HG02943 (cell line): ENCODE measurements around the gene RAB3B.
"Not testable (repeated sequence)": the region's sequence is repeated elsewhere in the genome, so short reads cannot be mapped to it uniquely, and the experiment has no call there.

ENCODE experiments used
- ATAC-seq: cut with Tn5 transposase; IDR thresholded peaks from one replicate; pipeline ENCODE4 v1.9.1; 2021; ENCODE audit warnings: mild to moderate bottlenecking, low read depth, moderate library complexity; ENCODE audit not compliant: unreplicated experiment

The RAB3B gene

DNA sequence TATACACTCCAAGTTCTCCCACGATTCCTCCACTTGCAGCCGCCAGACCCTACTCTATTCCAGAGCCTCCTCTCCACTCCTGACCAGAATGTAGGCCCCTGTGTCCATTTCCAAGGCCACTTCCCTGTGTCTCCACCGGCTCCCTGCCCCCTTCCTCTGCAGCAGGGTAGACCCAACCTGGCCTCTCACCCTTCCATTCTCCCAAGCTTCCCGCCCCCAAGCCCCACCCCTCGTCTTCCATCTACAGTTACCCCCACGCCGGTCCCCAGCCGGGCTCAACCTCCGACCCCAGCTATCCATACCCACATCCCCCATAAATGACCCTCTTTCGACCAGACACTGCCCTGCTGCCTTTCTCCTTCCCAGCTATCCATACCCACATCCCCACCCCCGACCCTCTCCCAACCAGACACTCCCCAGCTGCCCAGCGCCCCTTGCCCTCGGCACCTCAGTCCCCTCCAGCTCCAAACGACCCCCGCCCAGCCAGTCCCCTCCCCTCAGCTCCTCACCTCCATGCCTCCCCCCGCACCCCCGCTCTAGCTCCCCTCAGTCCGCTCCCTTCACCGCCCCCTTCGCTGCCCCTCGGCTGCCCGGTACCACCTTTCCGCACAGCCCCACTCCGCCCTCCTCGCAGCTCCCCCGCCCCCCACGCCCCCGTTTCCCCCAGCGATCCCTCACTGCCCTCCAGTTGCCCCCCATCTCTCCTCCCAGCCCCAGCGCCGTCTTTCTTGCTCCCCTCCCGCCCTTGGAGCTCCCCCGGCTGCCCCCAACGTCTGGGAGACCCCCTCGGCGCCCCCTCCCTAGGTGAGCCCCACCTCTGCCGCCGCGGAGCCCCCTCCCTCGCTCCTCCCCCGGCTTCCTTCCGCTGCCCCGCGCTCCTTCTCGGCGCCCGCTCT, 670 bp downstream of the RAB3B start:
- ATAC-seq = no peak

DNA sequence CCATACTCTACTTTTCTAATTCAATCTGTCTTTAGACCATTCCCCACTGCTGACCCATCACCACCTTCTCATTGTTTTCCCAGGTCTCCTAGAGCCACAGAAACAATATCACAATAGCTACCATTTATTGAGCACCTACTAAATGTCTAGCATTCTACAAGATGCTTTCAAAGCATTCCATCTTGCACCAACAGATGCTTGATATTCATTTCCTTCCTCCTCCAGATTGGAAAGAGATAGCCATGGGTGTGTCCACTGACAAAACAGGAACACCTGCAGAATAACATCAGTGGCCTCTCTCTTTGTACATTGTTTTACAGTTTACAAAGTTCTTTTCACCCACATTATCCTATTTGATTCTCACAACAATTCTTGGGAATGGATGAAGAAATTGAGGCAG, 2.2 kb downstream of the RAB3B start:
- ATAC-seq = no peak

- ATAC-seq = no peak
Observed at GRCh38 chr1:51986718-51987117, 3.8 kb downstream of the RAB3B start.

DNA sequence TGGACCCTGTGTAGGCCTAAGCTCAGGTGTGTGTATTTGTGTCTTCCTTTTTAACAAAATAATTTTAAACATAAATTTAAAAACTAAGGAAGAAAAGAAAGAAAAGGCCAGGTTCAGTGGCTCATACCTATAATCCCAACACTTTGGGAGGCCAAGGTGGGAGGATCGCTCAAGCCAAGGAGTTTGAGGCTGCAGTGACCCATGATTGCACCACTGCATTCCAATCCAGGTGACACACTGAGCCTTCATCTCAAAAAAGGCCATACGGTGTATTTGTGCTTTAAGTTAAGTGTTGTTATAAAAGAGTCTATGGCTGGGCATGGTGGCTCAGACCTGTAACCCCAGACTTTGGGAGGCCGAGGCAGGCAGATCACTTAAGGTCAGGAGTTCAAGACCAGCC, 8.3 kb downstream of the RAB3B start:
- no peak for ATAC-seq

DNA sequence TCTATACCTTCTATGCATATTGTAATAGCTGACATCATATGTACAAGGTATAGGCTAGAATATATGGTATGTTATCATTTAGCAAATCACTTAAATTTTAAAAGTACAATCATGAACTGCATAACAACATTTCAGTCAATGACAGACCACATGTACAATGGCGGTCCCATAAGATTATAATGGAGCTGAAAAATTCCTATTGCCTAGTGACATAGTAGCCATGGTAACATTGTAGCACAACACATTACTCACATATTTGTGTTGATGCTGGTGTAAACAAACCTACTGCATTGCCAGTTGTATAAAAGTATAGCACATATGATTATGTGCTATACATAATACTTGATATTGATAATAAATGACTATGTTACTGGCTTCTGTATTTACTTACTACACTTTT, 8.9 kb downstream of the RAB3B start:
- no peak for ATAC-seq

GRCh38 chr1:51978099-51978498, 12.4 kb downstream of the RAB3B start:
- no peak for ATAC-seq

GRCh38 chr1:51976846-51977602, 13.5 kb downstream of the RAB3B start:
- no peak for ATAC-seq

GRCh38 chr1:51973587-51974474, 16.7 kb downstream of the RAB3B start:
- no peak for ATAC-seq

DNA sequence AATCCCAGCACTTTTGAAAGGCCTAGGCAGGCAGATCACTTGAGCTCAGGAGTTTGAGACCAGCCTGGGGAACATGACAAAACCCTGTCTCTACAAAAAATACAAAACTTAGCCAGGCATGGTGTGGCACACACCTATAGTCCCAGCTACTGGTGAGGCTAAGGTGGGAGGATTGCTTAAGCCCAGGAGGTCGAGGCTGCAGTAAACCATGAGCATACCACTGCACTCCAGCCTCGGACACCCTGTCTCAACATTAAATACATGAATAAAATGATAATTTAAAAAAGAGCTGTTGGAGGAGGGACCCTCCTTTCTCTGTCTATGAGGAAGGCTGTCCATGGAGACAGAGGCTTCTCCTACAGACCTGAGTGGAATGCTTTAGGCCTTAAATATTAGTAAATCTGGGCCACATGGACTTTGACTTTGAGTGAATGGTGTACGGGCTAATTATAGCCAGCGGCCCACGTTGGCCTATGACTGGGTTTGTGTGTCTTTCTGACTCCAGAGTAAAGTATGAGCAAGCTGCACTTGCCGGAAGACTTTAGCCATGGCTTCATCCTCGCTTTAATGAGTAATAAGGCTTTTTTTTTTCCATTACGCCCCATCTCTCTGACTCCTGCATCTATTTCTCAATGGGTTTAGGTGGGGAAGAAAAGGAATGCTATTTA, 21.3 kb downstream of the RAB3B start:
- ATAC-seq = no peak

DNA sequence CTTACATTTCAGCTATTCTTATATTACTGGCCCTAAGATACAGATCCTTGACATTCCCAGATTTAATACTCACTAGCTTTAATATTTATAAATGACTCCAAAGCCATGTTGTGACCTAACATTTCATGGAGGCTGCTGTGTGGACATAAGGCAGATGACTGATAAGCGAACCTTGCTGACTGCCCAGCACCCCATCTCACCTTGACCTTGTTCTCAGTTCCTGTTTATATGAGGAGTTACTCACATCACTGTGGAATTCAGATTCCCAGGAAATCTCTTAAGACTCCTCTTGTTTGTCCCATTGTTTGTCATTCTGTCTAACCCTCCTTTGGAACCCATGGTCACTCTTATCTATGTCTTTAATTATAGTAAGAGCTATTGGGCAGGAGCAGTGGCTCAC, 21.9 kb downstream of the RAB3B start:
- ATAC-seq = no peak

DNA sequence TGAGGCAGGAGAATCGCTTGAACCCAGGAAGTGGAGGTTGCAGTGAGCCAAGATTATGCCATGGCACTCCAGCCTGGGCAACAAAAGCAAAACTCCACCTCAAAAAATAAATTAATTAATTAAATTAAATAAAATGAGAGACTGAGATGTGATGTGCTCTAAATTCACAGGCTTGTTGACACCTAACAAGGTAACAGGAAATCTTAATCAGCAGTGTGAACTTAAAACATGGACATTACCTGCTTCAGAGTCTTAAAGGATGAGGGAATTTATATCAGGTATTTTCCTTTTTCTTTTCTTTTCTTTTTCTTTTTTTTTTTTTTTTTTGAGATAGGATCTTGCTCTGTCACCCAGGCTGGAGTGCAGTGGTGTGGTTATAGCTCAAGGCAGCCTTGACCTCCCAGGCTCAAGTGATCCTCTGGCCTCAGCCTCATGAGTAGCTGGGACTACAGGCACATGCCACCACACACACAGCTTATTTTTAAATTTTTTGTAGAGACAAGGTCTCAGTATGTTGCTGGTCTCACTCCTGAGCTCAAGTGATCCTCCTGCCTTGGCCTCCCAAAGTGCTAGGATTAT, 23.2 kb downstream of the RAB3B start:
- ATAC-seq = not testable (repeated sequence)

GRCh38 chr1:51966559-51966958, 23.9 kb downstream of the RAB3B start:
- no peak for ATAC-seq

- no peak for ATAC-seq
Observed at GRCh38 chr1:51964309-51964696, 26.2 kb downstream of the RAB3B start.

GRCh38 chr1:51963592-51964308, 26.8 kb downstream of the RAB3B start:
- ATAC-seq = no peak

GRCh38 chr1:51962486-51963356, 27.8 kb downstream of the RAB3B start:
- no peak for ATAC-seq

DNA sequence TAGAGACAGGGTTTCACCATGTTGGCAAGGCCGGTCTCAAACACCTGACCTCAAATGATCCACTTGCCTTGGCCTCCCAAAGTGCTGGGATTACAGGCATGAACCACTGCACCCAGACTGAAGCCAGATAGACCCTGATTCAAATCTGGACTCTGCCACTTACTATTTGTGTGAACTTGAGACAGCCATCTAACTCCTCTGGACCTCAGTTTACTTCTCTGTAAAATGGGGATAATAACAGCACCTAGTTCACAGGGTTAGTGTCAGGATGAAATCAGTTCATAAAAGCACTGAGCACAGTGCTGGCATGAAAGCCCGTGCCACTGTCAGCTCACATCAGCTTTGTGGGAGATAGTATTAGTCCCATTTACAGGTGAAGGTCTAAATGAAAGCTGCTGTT, 28.5 kb downstream of the RAB3B start:
- ATAC-seq = no peak

- ATAC-seq = no peak
Observed at GRCh38 chr1:51961231-51961630, 29.3 kb downstream of the RAB3B start.

GRCh38 chr1:51960262-51960661, 30.2 kb downstream of the RAB3B start:
- ATAC-seq = no peak
